GM18858 (cell line): ENCODE data around the gene BAIAP2.

Experiments
- ATAC-seq: cut with Tn5 transposase; IDR thresholded peaks from one replicate; pipeline ENCODE4 v1.9.1; 2021; ENCODE audit not compliant: unreplicated experiment

BAIAP2 gene

DNA sequence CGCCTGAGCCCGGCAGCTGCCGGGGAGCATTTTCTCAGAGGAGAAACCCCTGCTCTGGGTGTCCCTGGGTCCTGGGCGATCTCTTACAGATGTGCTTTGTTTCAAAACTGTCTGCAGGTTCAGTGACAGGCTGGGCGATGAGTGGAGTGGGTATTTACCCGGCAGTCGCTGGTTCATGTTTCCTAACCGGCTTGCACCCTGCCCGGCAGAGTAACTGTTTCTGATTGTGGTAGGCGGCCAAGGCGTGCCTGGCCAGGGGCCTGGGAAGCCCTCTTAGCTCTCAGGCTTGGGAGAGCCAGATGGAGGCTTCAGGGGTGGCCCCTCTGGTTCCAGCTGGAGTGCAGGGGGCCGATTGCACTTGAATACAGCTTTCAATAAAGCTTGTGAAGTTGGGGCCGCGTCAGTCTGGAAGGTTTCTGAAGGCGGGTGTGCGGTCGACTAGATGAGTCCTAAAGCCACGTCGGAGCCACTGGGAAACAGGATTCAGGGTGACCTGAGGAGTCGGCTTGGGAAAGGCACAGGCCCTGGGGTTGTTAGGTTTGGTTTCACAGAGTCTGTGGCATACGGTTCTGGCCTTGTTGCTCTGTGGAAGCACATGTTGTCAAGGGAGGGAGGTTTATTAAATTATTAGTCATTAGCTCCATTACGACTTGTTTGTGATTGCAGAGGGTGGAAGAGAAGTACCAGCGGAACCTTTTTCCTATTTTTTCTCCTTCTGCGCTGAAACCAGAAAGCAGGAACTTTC, 1.4 kb downstream of the BAIAP2 start:
- ATAC-seq: no peak

DNA sequence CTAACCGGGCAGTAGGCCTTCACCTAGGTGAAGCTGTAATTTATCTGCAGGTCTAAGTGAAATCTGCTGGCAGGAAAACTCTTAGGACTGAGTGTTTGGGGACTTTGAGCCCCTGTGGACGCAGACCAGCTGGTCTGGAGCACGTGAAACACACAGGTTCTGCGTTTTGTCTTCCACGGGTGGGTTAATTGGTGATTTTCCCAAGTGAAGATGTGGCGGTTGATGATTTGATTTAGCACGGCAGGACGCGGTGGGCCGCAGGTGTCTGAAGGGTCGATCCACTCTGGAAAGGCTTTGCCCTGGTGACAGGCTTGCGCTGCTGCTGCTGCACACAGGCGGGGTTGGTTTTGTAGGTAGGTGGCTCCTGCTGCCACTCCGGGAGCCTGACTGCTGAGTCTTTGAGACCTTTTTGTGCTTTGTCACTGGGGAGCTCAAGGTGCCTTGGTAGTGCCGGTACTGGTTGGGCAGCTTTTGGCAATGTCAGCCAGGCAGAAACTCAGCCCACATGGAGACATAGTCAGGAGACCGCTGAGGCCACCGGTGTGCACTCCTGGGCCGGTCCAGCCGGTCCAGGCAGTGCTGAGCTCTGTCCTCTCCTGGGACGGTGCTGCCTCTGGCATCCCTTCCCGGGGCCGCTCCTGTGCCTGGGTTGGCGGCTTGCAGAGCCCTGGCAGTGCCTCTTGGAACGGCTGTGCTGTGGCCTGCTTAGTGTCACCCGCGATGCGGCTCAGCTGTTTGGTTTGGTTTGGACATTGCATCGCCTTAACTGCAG, 2.3 kb downstream of the BAIAP2 start:
- ATAC-seq: no peak

DNA sequence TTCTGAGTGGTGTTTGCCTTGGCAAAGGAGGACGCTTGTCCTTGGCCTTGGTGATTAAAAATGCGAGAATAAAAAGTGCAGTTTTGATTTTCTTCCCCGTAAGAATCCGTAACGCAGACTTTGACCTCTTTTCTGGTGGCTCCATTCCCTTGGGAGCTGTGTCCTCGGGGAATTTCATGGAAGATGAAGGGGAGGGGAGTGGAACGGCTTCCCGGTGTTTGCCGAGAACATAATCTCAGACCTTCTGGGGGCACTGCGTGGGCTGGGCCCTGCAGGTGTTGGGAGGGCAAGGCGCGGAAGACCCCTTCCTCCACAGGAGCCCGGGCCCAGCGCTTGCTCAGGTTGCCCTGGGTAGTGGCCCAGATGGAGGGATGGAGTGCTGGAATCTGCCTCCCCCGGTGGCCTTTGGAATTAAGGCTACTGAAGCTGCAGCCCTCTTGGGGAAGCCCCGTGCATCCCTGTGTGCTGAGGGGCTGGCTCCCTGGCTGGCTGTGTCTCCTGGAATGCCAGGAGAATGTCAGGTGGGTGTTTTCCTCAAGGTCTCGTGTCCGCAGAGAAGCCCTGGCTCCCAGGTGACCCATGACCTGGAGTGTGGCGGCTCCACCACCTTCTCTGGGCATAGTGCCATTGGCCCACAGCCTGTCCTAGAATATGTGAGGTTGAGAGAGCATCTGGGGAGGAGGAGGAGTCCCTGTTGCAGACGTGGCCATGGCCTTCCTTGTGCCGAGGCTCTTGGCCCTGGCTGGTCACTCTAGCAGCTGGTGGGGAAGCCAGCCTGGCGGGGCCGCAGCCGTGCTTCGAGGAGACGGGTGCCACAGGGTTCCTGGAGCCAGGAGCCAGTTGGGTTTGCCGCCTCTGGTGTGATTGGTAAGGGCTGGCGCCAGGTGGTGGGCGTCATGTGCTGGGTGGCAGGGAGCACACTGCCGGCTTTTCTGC, 3.1 kb downstream of the BAIAP2 start:
- ATAC-seq: no peak

DNA sequence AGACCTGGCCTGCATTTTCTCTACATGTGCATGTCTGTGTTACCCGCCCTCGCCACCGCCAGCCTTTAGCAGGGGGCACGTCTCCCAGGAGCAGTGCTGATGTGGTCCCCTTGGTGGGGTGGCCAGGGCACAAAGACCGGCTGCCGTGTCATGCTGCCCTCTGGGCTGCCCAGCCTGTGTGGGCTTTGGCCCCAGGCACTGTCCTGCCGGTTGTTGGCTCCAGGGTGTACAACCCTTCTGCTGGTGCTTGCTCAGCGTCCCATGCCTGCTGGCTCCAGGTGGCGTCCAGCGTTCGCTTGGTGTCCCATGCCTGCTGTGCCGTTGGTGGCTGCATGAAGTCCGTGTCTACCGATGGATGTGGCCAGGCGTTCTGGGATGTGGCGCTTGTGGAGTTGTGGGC, 4.1 kb downstream of the BAIAP2 start:
- no peak for ATAC-seq

DNA sequence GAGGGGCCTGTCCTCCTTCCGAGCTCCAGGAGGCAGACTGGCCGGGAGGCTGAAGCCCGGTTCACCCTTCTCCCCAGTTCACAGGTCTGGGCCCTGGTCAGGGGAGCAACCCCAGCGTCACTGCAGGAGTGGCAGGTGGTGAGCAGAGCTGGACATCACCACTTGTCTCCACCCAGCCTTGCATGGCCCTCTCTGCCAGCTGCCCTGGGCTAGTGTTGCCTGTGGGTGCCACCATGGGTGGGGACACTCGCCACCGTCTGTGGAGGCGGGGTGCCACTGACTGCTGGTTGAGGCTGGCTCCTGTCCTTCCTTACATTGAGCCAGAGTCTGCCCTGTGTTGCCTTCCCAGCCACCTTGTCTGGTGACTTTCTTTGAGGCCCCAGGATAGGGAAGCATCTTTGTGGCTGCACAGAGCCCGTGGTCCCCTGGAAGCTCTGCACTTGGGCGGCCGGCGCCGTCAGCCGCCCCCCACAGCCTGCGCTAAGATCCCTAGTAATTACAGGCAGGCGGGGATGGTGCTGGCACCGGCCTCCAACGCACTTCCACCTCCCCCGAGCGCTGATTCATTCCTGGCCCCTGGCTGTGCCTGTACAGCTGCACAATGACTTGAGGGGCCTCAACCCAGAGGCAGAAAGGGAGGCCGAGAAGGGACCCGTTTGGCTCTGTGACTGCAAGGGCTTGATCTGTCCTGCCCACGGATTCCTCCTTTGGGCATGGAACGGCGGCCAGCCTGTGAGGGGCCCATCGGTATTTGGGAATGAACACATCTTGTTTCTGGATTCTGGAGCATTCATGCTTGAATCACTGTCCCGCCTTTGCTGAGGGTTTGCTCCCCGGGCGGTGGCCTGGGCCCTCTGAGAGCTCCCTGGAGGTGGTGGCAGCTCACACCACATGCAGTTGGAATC, 5.2 kb downstream of the BAIAP2 start:
- no peak for ATAC-seq

DNA sequence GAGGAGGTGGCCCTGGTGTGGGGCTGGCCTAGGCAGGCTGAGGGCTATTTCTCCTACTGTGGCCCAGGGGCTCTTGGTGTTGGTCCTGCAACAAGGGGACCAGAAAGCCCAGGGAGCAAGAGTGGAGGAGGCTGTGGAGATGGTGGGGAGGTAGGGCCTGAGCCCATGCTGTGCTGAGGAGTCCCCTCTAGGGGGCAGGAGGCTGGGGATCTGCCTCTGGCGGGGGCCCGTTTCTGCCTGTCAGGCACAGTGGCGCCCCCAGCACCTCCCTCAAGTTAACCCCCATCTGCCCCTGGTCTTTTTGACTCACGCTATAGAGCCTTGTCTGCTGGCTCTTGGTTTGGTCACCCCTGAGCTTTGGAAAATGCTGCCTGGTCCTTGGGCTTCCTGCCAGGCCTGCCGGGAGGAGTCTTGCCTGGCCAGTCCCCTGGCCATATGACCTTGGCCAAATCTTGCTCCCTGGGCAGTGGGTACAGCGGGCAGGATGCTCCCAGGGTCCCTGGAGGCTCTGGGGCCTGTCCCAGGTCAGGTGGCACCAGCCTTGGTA, 5.9 kb downstream of the BAIAP2 start:
- no peak for ATAC-seq

DNA sequence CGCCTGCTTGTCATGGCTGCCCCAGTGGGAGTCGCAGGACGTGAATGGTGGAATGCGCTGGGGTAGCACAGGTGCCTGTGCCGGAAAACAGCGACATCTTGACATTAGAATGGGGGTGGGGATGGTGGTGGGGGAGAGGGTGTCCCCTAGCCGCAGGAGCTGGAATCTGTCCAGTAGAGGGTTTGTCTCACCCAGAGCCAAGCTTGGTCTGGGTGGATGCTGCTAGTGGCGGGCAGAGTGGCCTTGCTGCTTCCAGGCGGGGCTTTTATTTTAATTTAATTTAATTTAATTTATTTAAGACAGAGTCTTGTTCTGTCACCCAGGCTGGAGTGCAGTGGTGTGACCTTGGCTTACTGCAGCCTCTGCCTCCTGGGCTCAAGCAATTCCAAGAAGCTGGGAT, 7.7 kb downstream of the BAIAP2 start:
- ATAC-seq: no peak

DNA sequence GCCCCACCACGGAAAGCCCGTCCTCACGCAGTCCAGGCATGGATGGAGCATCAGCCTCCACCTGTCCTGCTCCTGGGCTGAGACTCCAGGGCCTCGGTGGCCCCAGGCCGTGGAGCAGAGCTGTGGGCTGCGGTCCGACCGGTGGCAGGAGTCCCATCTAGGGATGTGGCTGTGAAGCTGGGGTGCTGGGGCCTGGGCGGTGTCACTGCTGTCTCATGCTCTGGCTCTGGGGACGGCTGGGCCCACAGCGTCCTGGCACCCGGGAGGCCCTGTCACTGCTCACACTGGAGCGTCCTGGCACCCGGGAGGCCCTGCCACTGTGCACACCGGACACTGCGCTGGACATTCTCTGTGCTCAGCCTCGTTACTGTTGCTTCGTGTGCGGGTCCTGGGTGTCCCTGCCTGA, 8.4 kb downstream of the BAIAP2 start:
- ATAC-seq: no peak

DNA sequence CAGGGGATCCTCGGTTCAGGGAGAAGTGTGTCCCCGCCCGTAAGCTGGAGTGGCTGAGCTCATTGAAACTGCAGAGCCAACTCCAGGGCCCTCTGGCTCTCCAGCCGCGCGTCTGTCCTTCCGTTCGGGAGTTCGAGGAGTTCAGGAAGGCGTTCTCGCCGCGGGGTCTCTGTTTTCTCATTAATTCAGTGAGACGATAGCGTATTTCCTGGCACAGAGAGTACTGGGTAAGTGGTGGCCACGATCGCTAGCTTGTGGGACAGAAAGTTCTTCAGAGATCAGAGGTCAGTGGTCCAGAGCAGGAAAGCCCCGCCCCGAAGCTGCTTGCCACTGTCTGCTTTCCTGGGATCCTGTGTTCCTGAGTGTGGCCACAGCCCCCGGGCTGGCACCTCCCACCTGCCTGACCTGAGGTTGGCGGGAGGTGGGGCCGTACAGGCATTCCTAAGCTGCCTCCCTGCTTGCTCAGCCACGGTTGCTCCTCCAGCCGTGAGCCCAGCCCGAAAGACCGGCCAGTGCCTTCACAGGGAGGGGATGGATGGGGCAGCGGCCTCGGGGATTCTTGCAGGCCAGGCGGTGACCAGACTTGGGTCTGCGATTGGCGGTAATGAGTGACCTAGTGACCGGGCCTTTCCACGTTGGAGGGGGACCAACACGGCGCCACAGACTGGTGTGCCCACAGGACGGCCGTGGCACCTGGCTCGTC, 8.9 kb downstream of the BAIAP2 start:
- ATAC-seq: no peak

DNA sequence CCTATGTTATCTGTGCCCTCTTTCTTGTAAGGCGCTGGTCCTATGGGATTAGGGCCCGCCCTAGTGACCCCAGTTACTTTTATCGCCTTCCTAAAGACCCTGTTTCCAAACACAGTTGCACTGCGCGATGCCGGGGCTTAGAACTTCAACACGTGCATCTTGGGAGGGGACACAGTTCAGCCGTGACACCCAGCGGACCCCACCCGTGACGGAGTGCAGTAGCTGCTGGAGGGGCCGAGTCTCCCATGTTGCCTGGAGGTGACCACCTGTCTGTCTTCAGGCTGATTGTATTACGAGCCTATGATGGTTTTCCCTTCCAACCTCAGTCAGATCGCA, 9.4 kb downstream of the BAIAP2 start:
- ATAC-seq: no peak

DNA sequence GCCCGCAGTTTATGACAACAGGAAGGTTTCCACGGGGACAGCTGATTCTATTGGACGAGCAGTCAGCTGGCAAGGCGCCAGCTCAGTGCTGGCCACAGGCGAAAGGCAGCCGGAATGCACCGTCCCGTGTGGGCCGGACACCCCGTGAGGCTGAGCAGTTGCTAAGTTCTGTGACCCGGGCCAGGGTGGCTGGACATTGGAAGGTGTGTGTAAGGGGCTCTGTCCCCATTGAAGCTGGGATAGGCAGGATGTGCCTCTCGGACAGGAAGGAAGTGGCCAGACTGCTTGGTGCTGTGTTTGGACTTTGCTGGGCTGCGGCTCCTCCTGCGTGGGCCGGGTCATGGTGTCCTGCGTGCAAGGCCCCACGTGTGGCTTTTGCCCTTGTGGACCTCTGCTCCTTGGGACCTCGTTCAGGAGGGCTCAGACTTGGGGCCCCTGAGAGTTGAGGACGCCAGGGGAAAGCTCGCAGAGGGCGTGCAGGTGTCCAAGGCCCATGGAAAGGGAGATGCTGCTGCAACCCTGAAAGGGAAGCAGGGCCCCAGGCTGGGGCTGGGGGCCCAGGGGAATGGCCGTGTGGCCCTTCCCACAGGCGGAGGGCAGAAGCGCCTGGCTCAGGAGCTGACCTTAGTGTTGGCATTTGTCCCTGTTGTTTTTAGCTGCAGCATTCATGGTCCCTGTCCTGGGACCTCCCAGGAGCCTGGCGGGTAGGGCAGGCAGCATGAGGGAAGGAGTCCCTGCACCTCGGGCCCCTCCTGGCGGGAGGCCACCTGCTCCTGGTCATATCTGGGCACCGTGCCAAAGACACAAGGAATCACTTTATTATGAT, 10.0 kb downstream of the BAIAP2 start:
- no peak for ATAC-seq

DNA sequence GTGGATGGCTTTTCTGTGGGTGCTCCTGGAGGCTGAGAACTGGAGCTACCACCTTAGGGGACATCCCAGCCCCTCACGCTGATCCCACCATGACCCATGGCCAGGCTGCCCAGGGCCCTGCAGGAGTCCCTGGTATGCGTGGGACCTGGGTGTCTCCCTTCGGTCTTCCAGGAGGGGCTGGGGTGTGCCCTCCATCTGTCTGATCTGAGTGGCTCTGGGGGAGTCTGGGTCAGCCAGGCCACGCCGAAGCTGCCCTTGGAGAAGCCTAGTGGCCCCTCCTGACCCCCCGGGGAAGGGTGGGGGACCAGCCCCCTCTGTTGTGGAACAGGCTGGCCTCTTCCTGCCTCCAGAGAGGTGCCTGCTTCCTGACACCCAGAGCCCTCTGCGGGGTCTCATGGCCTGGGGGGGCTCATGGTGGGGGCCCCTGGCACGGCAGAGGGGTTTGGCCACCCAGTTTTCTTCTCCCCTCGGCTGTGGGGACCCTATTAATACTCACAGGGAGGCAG, 10.7 kb downstream of the BAIAP2 start:
- ATAC-seq: no peak

DNA sequence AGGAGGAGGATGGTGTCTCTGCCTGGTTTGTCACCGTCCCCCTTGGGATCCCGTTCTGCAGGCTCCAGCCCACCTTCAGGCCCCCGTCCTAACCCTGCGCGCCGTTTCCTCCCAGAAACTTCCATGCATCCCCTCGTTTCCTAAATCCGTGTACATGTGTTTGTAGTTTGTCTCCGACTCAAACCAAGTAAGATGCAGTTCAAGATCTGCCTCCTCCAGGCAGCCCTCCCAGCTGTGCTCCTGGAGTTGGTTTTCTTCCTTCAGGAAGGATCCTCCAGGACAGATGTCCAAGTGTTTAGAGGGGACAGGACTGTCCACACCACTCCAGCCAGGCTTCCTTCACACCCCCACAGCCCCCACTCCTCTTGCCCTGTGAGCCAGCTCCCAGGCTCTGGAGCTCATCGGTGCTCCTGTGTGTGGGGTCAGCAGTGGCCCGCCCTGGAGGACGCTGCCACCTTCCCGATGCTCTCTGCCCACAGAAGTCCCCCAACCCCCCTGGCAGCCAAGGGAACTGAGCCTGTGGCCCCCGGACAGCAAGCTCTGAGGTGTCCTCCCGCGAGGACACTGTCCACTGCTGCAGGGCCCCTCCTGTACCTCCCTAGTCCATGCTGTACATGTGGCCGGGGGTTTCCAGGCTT, 11.3 kb downstream of the BAIAP2 start:
- ATAC-seq: no peak

DNA sequence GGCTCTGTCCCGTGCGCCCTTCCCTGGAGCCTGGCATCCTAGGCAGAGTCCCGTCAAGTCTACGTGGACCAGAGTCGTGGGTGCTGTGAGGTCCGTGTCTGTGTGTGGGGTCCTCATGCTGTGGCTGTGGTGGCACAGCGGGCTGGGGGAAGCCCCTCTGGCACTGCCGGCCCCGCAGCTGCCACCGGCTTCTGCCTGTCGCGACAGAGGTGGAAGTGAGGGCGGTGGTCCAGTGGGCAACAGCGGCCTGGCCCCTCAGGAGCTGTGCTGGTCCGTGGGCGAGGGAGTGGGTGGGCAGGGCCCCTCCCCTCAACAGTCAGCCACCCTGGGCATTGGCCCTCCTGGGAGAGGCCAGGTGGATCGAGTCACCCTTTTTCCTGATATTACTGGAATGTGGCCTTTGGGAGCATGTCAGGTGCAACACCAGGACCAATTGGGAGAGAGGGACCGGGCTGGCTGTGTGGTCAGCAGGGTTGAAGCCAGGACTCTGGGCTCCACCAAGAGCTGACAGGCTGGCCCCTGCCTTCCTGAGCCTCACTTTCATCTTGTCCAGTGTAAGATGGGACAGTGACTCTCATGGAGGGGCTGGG, 11.9 kb downstream of the BAIAP2 start:
- no peak for ATAC-seq

DNA sequence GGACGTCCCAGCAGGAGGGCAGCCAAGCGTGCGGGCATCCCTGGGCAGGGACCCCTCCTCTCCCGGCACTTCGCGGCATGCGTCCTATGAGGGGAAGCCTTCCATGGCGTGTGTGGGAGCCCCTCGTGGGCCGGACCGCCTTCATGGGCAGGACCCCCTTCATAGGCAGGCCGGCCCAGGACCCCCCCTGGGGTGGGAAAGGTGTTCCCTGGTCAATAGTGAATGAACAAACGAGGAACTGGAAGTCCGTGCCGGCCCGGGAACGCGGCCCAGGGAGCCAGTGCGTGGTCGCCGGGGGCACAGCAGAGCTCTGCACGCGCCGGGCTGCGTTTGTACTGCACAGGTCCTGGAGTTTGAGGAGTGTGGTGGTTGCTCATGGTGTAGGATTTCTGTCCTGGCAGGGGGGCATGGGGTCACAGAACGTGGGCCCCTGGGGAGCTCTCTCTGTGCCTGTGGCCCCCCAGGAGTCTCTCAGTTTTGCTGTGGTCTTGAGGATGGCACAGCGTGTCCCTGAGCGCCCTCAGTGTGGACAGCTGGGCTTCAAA, 13.9 kb downstream of the BAIAP2 start:
- ATAC-seq: no peak

DNA sequence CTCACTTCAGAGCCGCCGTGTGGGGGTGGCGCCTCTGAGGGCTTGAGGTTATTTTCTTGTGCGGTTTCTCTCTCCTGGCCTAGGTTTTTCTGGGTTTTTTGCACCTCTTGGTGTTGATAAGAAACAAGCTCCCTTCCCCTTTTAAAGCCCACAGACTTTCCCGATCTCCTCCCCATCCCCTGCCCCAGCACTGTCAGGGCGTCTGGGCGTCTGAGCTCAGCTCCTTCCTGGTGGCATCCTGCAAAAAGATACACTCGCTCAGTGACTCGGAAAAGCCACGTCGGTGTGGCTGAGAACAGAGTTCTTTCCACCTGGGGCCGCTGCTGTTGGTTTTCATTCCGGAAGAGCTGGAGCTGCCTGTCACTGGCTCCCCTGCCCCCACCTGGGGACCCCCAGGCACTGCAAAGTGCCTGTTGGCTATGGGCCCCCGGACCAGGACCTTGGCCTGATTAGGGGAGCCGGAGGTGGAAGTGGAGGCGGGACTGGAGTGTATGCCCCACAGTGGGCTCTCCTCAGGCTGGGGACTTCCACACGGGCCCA, 14.5 kb downstream of the BAIAP2 start:
- ATAC-seq: no peak

DNA sequence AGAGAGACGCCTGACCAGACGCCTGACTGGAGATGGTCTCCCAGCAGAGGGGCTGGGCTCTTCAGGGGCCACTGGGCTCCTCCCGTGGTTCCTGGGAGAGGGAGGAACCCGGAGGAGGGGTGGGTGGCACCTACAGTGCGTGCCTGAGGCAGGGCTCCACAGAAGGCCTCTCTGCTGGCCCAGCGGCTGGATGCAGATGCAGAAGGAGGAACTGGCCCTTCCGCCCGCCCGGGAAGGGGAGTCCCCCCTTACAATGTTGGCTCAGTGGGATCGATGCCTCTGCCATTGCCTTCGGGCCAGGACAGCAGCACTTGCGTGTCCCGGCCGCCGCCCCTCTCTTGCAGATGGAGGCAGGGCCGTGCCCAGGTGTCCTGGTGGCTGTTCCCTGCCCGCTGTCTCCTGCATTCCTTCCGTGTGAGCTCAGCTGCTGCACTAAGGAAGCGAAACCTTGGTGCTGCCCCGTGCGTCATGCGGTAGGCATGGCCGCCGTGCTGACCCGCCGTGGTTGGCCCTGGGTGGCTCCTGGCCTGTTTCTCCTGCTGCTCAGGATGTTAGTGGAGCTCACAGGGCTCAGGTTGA, 15.1 kb downstream of the BAIAP2 start:
- ATAC-seq: no peak
